Epithelial cell of proximal tubule (primary cell): ENCODE data around the gene GPR37. TPM values are rescaled to one million over a fixed set of nuclear protein-coding genes. Genes with fewer than 3 reads are reported as not detected.

Source experiments
- DNase-seq: peaks from one replicate; pipeline ENCODE4 v3.0.0-alpha.2; 2011; ENCODE audit warnings: low read depth
- H3K4me3 ChIP-seq: 2 replicates; pipeline ENCODE4 v1.5.1; 2011; ENCODE audit warnings: low read depth, mild to moderate bottlenecking, low read length
- total RNA-seq: library from RNA; depleted of rRNA; stranded (reverse); fragments of >200 nt; gene quantifications from 2 replicates; pipeline ENCODE4 v1.2.3, GENCODE V29; 2015
- TF ChIP-seq, protein P1 (sequence below): conservative IDR thresholded peaks from 2 replicates; pipeline ENCODE4 v1.5.1; 2012; ENCODE audit warnings: low read depth, mild to moderate bottlenecking, low read length

The GPR37 gene
- total RNA-seq, 1 donor from 2014 or later, result 2.3 TPM

- no peak for DNase-seq
- TF ChIP-seq, protein P1, sequence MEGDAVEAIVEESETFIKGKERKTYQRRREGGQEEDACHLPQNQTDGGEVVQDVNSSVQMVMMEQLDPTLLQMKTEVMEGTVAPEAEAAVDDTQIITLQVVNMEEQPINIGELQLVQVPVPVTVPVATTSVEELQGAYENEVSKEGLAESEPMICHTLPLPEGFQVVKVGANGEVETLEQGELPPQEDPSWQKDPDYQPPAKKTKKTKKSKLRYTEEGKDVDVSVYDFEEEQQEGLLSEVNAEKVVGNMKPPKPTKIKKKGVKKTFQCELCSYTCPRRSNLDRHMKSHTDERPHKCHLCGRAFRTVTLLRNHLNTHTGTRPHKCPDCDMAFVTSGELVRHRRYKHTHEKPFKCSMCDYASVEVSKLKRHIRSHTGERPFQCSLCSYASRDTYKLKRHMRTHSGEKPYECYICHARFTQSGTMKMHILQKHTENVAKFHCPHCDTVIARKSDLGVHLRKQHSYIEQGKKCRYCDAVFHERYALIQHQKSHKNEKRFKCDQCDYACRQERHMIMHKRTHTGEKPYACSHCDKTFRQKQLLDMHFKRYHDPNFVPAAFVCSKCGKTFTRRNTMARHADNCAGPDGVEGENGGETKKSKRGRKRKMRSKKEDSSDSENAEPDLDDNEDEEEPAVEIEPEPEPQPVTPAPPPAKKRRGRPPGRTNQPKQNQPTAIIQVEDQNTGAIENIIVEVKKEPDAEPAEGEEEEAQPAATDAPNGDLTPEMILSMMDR, result no peak
- H3K4me3 ChIP-seq, result no peak overlapping the region
These were observed 2.9 kb downstream of the GPR37 start for GRCh38 chr7:124762611-124763143.

GRCh38 chr7:124761164-124761715, 4.4 kb downstream of the GPR37 start:
- TF ChIP-seq, protein P1, result no peak
- DNase-seq, result no peak
- no peak overlapping the region for H3K4me3 ChIP-seq

DNA sequence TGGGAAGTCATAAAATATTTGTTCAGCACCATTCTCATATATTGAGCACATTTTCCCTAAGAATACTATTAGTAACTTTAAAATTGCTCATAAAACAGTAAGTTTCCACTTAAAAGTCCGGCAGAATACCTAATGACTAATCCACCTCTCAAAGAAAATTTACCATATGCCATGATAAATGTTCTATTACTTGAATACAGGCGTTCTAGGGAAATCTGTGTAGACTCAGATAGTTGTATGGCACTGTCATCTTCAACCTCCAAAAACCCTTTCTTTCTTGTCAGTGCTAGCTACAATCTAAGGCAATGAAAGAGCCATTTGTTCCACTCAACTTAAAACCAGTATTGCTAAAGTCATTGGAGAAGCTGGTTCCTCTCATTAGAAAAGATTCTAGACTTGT, 7.3 kb downstream of the GPR37 start:
- H3K4me3 ChIP-seq, result no peak overlapping the region
- no peak for DNase-seq
- TF ChIP-seq, protein P1, result no peak

GRCh38 chr7:124754576-124755268, 10.9 kb downstream of the GPR37 start:
- no peak overlapping the region for H3K4me3 ChIP-seq
- DNase-seq, result no peak
- TF ChIP-seq, protein P1, result no peak

DNA sequence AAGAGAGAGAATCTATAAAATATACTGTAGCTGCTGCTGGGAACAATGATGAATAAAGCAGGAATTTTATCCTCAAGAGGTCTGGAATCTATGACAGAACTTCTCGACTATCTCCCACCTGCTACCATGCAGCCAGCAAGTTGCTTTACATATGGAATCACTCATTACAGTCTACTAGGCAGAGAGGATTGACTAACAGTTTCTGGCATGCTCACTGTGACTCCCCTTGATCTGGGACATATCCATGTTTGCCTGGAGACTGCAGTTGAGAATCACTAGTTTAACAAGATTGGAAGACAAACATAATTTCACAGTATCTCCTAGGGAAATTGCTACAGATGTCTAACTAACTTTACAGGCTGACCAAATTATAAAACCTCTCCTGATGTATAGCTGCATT, 13.3 kb downstream of the GPR37 start:
- no peak for DNase-seq
- H3K4me3 ChIP-seq, result no peak overlapping the region
- TF ChIP-seq, protein P1, result no peak

- TF ChIP-seq, protein P1, result no peak
- no peak overlapping the region for H3K4me3 ChIP-seq
- DNase-seq, result no peak
These were observed 14.6 kb downstream of the GPR37 start for GRCh38 chr7:124751027-124751426.
